Immature natural killer cell (primary cell): Measurements from ENCODE around the gene TMEM59. TPM values are rescaled to one million over a fixed set of nuclear protein-coding genes. Genes with fewer than 3 reads are reported as not detected.
"Not testable (repeated sequence)": the region's sequence is repeated elsewhere in the genome, so short reads cannot be mapped to it uniquely, and the experiment has no call there.

Experiments
- DNase-seq, 3 donors: peaks; one replicate each; pipeline ENCODE4 v3.0.0; 2022; ENCODE audit warnings: mixed read lengths in 1 of 3
- H3K27ac Mint-ChIP-seq, 6 donors: one replicate each; pipeline ENCODE4 v1.8.0; 2020; ENCODE audit warnings: mixed read lengths in 6 of 6, mild to moderate bottlenecking in 5 of 6, inconsistent platforms in 4 of 6, moderate library complexity in 3 of 6
- H3K27me3 Mint-ChIP-seq, 3 donors: one replicate each; pipeline ENCODE4 v1.8.0; 2020 to 2021; ENCODE audit warnings: low read depth in 3 of 3, mild to moderate bottlenecking in 3 of 3, mixed read lengths in 3 of 3, moderate library complexity in 3 of 3, inconsistent platforms in 1 of 3
- H3K36me3 Mint-ChIP-seq, 3 donors: one replicate each; pipeline ENCODE4 v1.8.0; 2020; ENCODE audit warnings: mixed read lengths in 3 of 3, inconsistent platforms in 2 of 3, mild to moderate bottlenecking in 2 of 3
- H3K4me1 Mint-ChIP-seq, 2 donors: one replicate each; pipeline ENCODE4 v1.8.0; 2020; ENCODE audit warnings: inconsistent platforms in 2 of 2, mild to moderate bottlenecking in 2 of 2, mixed read lengths in 2 of 2, moderate library complexity in 1 of 2
- H3K4me3 Mint-ChIP-seq, 5 donors: one replicate each; pipeline ENCODE4 v1.8.0; 2020; ENCODE audit warnings: mild to moderate bottlenecking in 5 of 5, mixed read lengths in 5 of 5, inconsistent platforms in 3 of 5, moderate library complexity in 3 of 5
- H3K9me3 Mint-ChIP-seq, 6 donors: one replicate each; pipeline ENCODE4 v1.8.0; 2020; ENCODE audit warnings: mild to moderate bottlenecking in 6 of 6, mixed read lengths in 6 of 6, inconsistent platforms in 4 of 6, moderate library complexity in 3 of 6
- polyA plus RNA-seq, 3 donors: library from polyadenylated mRNA; unstranded; fragments of 300-500 nt; fragmentation: Illumina TruSeq; gene quantifications; one replicate each; pipeline ENCODE4 v1.2.3, GENCODE V29; 2021

Gene TMEM59
- polyA plus RNA-seq, 3 donors from 2014 or later, result 633 to 969 (median 938) TPM

DNA sequence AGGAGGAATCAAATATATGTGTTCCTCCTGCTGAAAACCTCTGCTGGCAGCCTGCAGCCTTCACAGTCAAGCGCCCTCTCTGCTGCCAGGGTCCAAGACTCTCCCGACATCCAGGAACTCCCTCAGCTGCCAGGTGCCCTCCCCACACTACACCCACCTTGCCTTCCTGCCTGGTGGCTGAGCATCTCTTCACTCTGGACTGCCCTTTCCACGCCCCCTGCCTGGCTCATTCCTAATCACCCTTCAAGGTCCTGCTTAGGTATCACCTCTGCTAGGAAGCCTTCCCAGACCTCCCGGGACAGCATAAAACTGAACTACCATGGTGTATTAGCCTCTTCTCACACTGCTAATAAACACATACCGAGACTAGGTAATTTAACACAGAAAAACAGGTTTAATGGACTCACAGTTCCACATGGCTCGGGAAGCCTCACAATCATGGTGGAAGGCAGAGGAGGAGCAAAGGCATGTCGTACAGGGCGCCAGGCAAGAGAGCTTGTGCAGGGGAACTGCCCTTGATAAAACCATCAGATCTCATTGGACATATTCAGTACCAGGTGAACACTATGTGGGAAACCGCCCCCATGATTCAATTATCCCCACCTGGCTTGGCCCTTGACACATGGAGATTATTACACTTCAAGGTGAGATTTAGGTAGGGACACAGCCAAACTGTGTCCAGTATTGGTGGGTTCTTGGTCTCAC, 50.3 kb downstream of the TMEM59 start:
- peaks cover 3 to 8% (median 5%) of the 10 kb centered on the region in 3 donors for H3K27me3 Mint-ChIP-seq
- no peaks in the 10 kb centered on the region for H3K9me3 Mint-ChIP-seq
- H3K4me3 Mint-ChIP-seq, result no peak overlapping the region
- H3K36me3 Mint-ChIP-seq, result no peaks in the 10 kb centered on the region
- no peak for DNase-seq
- H3K27ac Mint-ChIP-seq, result no peak overlapping the region
- no peaks in the 10 kb centered on the region for H3K4me1 Mint-ChIP-seq

DNA sequence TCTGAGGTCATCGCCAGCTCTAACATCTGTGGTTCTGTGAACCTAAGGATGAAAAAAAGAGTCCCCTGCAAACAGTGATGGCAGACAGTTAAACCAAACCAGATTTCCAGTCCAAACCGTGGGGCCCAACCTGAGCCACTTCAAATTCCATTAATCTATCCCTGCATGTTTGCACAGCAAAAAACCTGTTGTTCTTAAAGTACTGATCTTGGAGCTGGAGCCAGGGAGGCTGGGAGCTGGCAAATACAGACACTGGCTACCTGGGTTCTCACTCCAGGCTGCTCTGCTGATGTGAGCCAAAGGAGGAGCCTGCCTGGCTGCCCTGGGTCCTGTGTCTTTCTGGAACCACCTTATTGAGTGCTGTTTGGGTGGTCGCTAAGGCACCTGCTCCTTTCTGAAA, 51.4 kb downstream of the TMEM59 start:
- Mint-ChIP-seq H3K9me3 (no peaks in the 10 kb centered on the region), H3K27ac (no peak overlapping the region), H3K4me1 (no peaks in the 10 kb centered on the region), H3K27me3 (peaks cover 0 to 11% (median 6%) of the 10 kb centered on the region in 3 donors), H3K36me3 (no peaks in the 10 kb centered on the region), H3K4me3 (no peak overlapping the region)
- DNase-seq, result no peak

DNA sequence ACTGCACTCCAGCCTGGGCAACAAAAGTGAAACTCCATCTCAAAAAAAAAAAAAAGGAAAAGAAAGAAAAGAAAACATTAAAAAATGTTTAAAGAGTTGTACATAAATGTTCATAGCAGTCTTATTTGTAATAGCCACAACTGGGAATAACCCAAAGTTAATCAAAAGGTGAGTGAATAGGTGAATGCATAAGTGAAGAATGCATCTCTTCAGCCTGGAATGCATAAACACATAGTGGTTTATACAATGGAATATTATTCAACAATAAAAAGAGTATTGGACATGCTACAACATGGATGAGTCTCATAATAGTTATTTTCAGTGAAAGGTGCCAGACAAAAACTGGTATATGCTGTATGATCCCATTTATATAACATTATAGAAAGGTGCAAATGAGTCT, 53.1 kb downstream of the TMEM59 start:
- no peaks in the 10 kb centered on the region for H3K9me3 Mint-ChIP-seq
- H3K4me1 Mint-ChIP-seq, result no peaks in the 10 kb centered on the region
- H3K36me3 Mint-ChIP-seq, result no peaks in the 10 kb centered on the region
- DNase-seq, result no peak
- no peak overlapping the region for H3K4me3 Mint-ChIP-seq
- peaks cover 0 to 14% (median 4%) of the 10 kb centered on the region in 3 donors for H3K27me3 Mint-ChIP-seq
- H3K27ac Mint-ChIP-seq, result no peak overlapping the region

- no peaks in the 10 kb centered on the region for H3K9me3 Mint-ChIP-seq
- H3K36me3 Mint-ChIP-seq, result no peaks in the 10 kb centered on the region
- H3K4me3 Mint-ChIP-seq, result no peak overlapping the region
- no peak overlapping the region for H3K27ac Mint-ChIP-seq
- peaks cover 0 to 14% (median 4%) of the 10 kb centered on the region in 3 donors for H3K27me3 Mint-ChIP-seq
- H3K4me1 Mint-ChIP-seq, result no peaks in the 10 kb centered on the region
- DNase-seq, result no peak
Observed at GRCh38 chr1:53998223-53998622, 54.8 kb downstream of the TMEM59 start.

GRCh38 chr1:53995683-53996082, 57.3 kb downstream of the TMEM59 start:
- H3K27me3 Mint-ChIP-seq, result peaks cover 0 to 14% (median 4%) of the 10 kb centered on the region in 3 donors
- no peak overlapping the region for H3K4me3 Mint-ChIP-seq
- no peak overlapping the region for H3K27ac Mint-ChIP-seq
- no peaks in the 10 kb centered on the region for H3K4me1 Mint-ChIP-seq
- no peaks in the 10 kb centered on the region for H3K9me3 Mint-ChIP-seq
- no peak for DNase-seq
- no peaks in the 10 kb centered on the region for H3K36me3 Mint-ChIP-seq

GRCh38 chr1:53994516-53994915, 58.5 kb downstream of the TMEM59 start:
- DNase-seq, H3K27ac Mint-ChIP-seq, H3K4me3 Mint-ChIP-seq, H3K4me1 Mint-ChIP-seq, H3K36me3 Mint-ChIP-seq, H3K9me3 Mint-ChIP-seq: not testable (repeated sequence)
- peaks cover 0 to 14% (median 4%) of the 10 kb centered on the region in 3 donors for H3K27me3 Mint-ChIP-seq

GRCh38 chr1:53992085-53992874, 60.7 kb downstream of the TMEM59 start:
- no peaks in the 10 kb centered on the region for H3K9me3 Mint-ChIP-seq
- no peak overlapping the region for H3K27ac Mint-ChIP-seq
- peaks cover 0 to 10% (median 1%) of the 10 kb centered on the region in 3 donors for H3K27me3 Mint-ChIP-seq
- no peaks in the 10 kb centered on the region for H3K4me1 Mint-ChIP-seq
- no peak for DNase-seq
- no peaks in the 10 kb centered on the region for H3K36me3 Mint-ChIP-seq
- H3K4me3 Mint-ChIP-seq, result no peak overlapping the region

DNA sequence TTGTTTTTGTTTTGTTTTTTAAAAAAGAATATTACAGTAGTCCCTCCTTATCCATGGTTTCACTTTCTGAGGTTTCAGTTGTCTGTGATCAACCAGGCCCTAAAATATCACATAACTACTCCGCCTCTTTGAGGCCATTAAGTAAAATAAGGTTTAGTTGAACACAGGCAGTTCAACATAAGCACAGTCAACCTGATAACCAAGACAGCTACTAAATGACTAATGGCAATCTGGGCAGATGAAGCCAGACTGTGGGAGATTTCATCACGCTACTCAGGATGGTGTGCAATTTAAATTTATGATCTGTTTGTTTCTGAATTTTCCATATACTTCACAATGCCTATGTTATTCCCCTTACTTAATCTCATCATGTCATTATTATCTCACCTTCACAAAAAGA, 65.1 kb downstream of the TMEM59 start:
- no peak for DNase-seq
- Mint-ChIP-seq H3K9me3 (no peaks in the 10 kb centered on the region), H3K4me3 (no peak overlapping the region), H3K27ac (no peak overlapping the region), H3K36me3 (no peaks in the 10 kb centered on the region), H3K27me3 (peaks cover 0 to 3% (median 3%) of the 10 kb centered on the region in 3 donors), H3K4me1 (no peaks in the 10 kb centered on the region)

DNA sequence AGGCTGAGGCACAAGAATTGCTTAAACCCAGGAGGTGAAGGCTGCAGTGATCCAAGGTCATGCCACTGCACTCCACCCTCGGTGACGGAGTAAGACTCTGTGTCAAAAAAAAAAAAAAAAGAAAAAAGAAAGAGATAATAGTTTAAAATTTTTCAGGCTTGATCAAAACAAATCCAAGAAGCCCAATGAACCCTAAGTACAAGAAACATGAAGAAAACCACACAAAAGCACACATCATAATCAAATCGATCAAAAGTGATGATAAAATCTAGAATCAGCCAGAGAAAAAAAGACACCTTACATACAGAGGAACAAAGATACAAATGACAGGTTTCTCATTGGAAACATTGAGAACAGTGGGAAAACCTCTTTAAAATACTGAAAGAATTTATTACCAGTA, 66.5 kb downstream of the TMEM59 start:
- Mint-ChIP-seq H3K4me1 (no peaks in the 10 kb centered on the region), H3K27me3 (peaks cover 0 to 6% (median 3%) of the 10 kb centered on the region in 3 donors), H3K36me3 (no peaks in the 10 kb centered on the region), H3K27ac (no peak overlapping the region), H3K9me3 (peaks cover 0 to 1% (median 0%) of the 10 kb centered on the region in 6 donors), H3K4me3 (no peak overlapping the region)
- DNase-seq, result no peak

DNA sequence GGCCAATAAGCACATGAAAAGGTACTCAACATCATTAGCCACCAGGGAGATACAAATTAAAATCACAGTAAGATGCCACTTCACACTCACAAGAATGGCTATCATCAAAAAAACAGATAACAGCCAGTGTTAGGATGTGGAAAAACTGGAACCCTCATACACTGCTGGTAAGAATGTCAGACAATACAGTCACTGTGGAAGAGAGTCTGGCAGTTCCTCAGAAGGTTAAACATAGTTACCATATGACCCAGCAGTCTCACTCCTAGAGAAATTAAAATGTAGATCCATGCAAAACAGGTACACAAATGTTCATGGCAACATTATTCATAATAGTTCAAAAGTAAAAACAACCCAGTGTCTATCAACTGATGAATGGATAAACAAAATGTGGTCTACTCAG, 68.3 kb downstream of the TMEM59 start:
- H3K27ac Mint-ChIP-seq, result no peak overlapping the region
- peaks cover 0 to 6% (median 3%) of the 10 kb centered on the region in 3 donors for H3K27me3 Mint-ChIP-seq
- no peaks in the 10 kb centered on the region for H3K36me3 Mint-ChIP-seq
- peaks cover 0 to 2% (median 0%) of the 10 kb centered on the region in 6 donors for H3K9me3 Mint-ChIP-seq
- H3K4me3 Mint-ChIP-seq, result no peak overlapping the region
- DNase-seq, result no peak
- no peaks in the 10 kb centered on the region for H3K4me1 Mint-ChIP-seq

GRCh38 chr1:53982763-53983104, 70.3 kb downstream of the TMEM59 start:
- DNase-seq, result no peak
- H3K27me3 Mint-ChIP-seq, result peaks cover 1 to 6% (median 3%) of the 10 kb centered on the region in 3 donors
- no peak overlapping the region for H3K27ac Mint-ChIP-seq
- H3K36me3 Mint-ChIP-seq, result no peaks in the 10 kb centered on the region
- H3K4me3 Mint-ChIP-seq, result no peak overlapping the region
- H3K4me1 Mint-ChIP-seq, result no peaks in the 10 kb centered on the region
- H3K9me3 Mint-ChIP-seq, result peaks cover 0 to 2% (median 0%) of the 10 kb centered on the region in 6 donors

DNA sequence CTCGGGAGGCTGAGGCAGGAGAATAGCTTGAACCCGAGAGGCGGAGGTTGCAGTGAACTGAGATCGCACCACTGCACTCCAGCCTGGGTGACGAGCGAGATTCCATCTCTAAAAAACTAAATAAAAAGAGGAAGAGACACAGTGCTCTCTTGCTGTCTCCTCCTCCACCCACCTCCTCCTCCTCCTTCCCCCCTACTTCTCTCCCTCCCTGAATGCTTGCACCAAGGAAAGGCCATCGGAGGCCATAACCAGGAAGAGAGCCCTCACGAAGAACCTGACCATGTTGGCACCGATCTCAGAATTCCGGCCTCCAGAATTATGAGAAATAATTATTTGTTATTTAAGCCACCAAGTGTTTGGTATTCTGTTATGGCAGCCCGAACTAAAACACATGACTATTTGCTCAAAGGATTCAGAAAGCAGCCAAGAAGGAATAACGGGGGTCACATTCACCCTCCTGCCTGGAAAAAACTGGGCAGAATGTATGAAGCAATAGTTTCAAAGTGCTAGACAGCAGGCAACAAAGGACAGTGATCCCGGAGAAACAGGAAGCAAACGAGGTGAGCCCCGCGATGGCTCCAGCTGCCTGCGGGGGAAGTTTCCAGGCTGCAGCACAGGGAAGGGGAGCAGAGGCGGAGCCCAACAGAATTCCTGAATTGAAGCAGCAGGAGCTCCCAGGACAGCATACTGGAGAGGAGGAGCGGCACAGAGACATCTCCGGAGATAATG, 70.8 kb downstream of the TMEM59 start:
- H3K27ac Mint-ChIP-seq, result no peak overlapping the region
- no peak for DNase-seq
- no peaks in the 10 kb centered on the region for H3K36me3 Mint-ChIP-seq
- no peak overlapping the region for H3K4me3 Mint-ChIP-seq
- H3K4me1 Mint-ChIP-seq, result no peaks in the 10 kb centered on the region
- H3K9me3 Mint-ChIP-seq, result peaks cover 0 to 2% (median 0%) of the 10 kb centered on the region in 6 donors
- peaks cover 1 to 6% (median 3%) of the 10 kb centered on the region in 3 donors for H3K27me3 Mint-ChIP-seq

DNA sequence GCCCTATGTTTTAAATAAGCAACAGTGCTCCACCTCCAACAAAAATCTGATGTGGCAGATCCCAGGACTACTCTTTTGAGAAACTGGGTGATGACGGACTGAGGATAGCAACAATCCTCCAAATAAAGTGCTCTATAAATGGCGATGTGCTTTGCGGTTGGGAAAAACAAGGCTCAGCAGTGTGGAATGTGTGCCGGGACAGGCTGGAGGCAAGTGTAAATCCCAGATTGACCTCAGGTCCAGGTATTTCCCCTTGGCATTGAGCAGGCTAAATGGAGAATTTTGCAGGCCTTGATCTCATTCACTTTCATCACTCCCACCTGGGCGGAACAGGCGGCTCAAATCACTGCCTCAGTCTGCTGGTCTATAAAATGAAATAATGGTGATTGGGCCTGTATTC, 71.8 kb downstream of the TMEM59 start:
- peaks cover 0 to 2% (median 0%) of the 10 kb centered on the region in 6 donors for H3K9me3 Mint-ChIP-seq
- DNase-seq, result no peak
- no peak overlapping the region for H3K27ac Mint-ChIP-seq
- no peaks in the 10 kb centered on the region for H3K4me1 Mint-ChIP-seq
- H3K27me3 Mint-ChIP-seq, result peaks cover 1 to 6% (median 3%) of the 10 kb centered on the region in 3 donors
- no peak overlapping the region for H3K4me3 Mint-ChIP-seq
- no peaks in the 10 kb centered on the region for H3K36me3 Mint-ChIP-seq
